HG03520 (cell line): ENCODE data around the gene DYNLT2B.
"Not testable (repeated sequence)": the region's sequence is repeated elsewhere in the genome, so short reads cannot be mapped to it uniquely, and the experiment has no call there.

Source experiments
- ATAC-seq: cut with Tn5 transposase; IDR thresholded peaks from one replicate; pipeline ENCODE4 v1.9.1; 2021; ENCODE audit warnings: mild to moderate bottlenecking, moderate library complexity; ENCODE audit not compliant: unreplicated experiment

Gene DYNLT2B

DNA sequence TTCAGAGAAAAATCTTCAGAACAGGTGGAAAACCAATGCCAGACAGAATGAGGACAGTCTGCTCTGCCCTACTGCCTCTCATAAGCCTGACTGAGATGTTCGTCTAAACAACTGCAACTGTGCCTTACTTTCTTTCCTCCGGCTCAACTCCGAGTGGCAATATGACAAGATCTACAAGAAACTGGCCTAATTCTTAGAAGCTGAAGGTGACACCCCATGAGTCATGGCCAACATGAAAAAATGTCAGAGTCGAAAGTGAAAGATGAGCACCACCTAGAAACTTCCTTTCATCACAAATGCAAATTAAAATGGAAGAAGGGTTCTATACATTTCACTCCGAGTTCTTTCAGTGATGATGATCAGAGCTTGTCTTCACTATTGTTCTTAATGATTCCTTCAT lies 43.5 kb downstream of the DYNLT2B start:
- peak; percentile 76 for ATAC-seq

- ATAC-seq = no peak
These were observed 44.4 kb downstream of the DYNLT2B start for GRCh38 chr3:196273655-196274054.

DNA sequence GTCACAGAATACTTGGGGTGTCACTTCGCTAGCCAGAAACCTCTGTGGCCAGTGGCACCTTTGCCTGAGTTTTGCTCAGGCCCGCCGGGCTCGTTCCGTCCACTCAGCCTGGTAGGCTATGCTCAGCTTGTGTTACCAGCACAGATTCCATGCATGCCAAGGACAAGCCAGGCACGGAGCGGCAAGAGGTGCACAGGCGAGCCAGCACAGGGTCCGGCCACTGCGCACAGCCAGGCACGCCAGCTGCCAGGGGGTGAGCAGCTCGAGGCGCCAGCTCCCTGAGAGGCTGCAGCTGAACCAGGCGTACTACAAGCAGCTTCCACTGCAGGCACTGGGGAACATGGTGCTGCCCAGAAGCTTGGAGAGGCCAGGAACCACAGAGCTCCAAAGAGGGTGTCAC lies 45.2 kb downstream of the DYNLT2B start:
- no peak for ATAC-seq

DNA sequence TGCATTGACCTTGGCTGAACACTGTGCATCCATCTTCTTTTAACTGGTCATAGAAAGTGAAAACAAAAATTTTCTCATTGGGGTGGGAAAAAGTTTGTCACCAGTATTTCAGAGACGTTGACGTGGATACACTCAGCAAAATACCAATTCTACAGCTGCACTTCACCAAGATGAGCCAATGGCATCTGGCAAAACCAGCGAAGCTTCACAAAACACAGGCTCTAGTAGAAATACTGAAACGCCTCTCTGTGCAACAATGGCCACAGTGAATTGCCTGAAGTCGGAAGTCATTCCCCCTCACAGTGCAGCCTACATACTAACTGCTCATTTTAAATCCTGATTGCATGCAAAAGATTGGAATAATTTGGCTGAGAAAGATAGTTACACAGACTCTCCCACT lies 47.5 kb downstream of the DYNLT2B start:
- no peak for ATAC-seq

DNA sequence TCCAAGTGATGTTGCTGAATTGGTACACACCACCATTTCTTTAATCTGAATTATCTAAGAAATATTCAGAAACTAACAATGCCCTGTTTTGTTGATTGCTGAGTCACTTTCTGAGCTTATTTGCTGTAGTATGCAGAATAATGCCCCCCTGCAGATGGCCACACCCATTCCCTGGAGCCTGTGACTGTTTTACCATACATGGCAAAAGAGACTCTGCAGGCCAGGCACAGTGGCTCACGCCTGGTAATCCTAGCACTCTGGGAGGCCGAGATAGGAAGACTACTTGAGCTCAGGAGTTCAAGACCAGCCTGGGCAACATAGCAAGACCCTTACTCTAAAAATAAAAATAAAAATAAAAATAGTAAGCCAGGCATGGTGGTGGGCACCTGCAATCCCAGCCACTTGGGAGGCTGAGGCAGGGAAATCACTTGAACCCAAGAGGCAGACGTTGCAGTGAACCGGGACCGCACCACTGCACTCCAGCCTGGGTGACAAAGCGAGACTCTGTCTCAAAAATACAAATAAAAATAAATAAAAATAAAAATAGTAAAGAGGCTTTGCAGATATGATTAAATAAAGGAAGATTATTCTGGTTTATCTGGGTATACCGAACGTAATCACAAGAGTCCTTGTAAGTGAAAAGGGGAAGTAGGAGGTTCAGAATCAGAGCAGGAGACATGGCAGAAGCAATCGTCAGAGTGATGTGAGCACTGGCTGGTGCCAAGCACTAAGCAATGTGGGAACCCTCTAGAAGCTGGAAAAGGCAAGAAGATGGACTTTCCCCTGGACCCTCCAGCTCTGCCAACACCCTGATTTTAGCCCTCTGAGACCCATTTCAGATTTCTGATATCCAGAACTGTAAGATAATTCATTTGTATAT lies 49.5 kb downstream of the DYNLT2B start:
- no peak for ATAC-seq

DNA sequence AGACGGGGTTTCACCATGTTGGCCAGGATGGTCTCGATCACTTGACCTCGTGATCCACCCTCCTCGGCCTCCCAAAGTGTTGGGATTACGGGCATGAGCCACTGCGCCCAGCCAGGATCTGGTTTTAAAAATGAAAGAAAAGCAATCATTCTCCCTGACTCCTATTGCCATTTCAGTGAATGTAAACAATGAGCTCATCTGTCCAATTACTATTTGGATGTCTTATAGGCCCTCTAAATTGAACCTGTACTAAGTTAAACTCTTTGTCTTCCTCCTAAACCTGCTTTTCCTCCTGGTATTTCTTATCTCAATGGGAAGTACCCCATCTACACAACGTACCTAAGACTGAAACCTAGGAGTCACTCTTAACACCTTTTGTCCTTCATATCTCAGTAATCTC lies 54.2 kb downstream of the DYNLT2B start:
- ATAC-seq = no peak

GRCh38 chr3:196260784-196261183 lies 57.3 kb downstream of the DYNLT2B start:
- no peak for ATAC-seq

- no peak for ATAC-seq
These were observed 62.3 kb downstream of the DYNLT2B start for GRCh38 chr3:196255776-196256175.

DNA sequence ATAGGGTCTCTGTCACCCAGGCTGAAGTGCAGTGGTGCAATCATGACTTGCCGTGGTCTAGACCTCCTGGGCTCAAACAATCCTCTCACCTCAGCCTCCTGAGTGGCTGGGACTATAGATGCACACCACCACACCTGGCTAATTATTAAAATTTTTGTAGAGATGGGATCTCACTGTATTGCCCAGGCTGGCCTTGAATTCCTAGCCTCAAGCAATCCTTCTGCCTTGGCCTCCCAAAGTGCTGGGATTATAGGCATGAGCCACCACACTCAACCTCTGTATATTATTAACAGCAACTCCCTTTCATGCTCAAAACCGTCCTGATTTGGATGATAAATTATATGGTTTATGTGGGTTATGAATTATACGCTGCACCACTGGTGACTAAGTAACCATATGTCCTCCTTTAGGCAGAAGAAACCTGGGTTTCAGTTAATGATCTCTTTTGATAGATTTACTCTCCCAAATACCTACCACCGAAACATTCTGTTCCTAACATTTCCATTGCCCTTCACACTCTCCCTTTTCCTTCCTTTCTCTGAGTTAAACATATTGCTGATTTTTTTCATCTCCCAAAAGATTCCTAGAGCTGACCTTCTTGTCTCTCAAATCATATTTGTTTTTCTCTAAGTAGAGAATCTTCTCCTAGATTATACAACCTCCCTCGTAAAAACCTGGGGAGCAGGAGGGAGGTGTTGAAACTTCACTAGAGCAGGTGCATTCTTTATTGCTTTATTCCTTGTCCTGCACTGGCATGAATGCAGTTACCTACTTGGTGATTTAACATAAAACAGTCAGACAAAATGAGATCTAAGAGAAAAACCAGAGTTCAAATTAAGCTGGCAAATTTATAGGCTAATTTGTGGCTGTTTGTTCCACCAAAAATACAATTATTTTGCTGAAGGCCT lies 63.4 kb downstream of the DYNLT2B start:
- no peak for ATAC-seq

DNA sequence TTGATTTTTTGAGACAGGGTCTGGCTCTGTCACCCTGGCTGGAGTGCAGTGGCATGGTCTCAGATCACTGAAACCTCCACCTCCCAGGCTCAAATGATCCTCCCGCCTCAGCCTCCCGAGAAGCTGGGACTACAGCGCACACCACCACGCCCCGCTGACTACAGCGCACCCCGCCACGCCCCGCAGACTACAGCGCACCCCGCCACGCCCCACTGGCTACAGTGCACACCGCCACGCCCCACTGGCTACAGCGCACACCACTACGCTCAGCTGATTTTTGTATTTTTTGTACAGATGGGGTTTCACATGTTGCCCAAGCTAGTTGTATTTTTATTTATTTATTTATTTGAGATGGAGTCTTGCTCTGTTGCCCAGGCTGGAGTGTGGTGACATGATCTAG lies 66.1 kb downstream of the DYNLT2B start:
- no peak for ATAC-seq

GRCh38 chr3:196246612-196247308 lies 71.3 kb downstream of the DYNLT2B start:
- ATAC-seq = no peak

DNA sequence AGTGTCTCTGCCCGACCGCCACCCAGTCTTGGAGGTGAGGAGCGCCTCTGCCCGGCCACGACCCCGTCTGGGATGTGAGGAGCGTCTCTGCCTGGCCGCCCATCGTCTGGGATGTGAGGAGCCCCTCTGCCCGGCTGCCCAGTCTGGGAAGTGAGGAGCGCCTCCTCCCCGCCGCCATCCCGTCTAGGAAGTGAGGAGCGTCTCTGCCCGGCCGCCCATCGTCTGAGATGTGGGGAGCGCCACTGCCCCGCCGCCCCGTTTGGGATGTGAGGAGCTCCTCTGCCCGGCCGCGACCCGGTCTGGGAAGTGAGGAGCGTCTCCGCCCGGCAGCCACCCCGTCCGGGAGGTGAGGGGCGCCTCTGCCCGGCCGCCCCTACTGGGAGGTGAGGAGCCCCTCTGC lies 73.9 kb downstream of the DYNLT2B start:
- not testable (repeated sequence) for ATAC-seq

- ATAC-seq = no peak
These were observed 76.3 kb downstream of the DYNLT2B start for GRCh38 chr3:196241704-196242103.
